Parathyroid adenoma (tissue), 2 donors: Measurements from ENCODE around the gene PIGR.

Source experiments
- H2AFZ ChIP-seq: fragments of 300-600 bp; sonication (generic); one replicate; pipeline ENCODE4 v1.7.0; 2017; ENCODE audit warnings: antibody characterized with exemption, mild to moderate bottlenecking
- H3K27ac ChIP-seq: fragments of 300-600 bp; sonication (generic); one replicate; pipeline ENCODE4 v1.7.0; 2017
- H3K27me3 ChIP-seq: fragments of 300-600 bp; sonication (generic); one replicate; pipeline ENCODE4 v1.7.0; 2017; ENCODE audit warnings: low read length; ENCODE audit not compliant: control insufficient read depth, insufficient read depth
- H3K36me3 ChIP-seq: fragments of 300-600 bp; sonication (generic); one replicate; pipeline ENCODE4 v1.7.0; 2017; ENCODE audit warnings: low read length; ENCODE audit not compliant: control insufficient read depth, insufficient read depth
- H3K4me1 ChIP-seq: fragments of 300-600 bp; sonication (generic); one replicate; pipeline ENCODE4 v1.7.0; 2017; ENCODE audit warnings: control low read depth
- H3K4me2 ChIP-seq: fragments of 300-600 bp; sonication (generic); one replicate; pipeline ENCODE4 v1.7.0; 2017; ENCODE audit warnings: low read length
- H3K4me3 ChIP-seq: fragments of 300-600 bp; sonication (generic); one replicate; pipeline ENCODE4 v1.7.0; 2017; ENCODE audit warnings: low read depth, low read length
- H3K79me2 ChIP-seq: fragments of 300-600 bp; sonication (generic); one replicate; pipeline ENCODE4 v1.7.0; 2017; ENCODE audit warnings: control low read depth
- H3K9ac ChIP-seq: fragments of 300-600 bp; sonication (generic); one replicate; pipeline ENCODE4 v1.7.0; 2017; ENCODE audit warnings: mild to moderate bottlenecking
- H3K9me3 ChIP-seq: fragments of 300-600 bp; sonication (generic); one replicate; pipeline ENCODE4 v1.7.0; 2017; ENCODE audit warnings: low read length; ENCODE audit not compliant: control insufficient read depth
- CTCF ChIP-seq: fragments of 300-600 bp; sonication (generic); IDR thresholded peaks from one replicate; pipeline ENCODE4 v1.7.0; 2017; ENCODE audit warnings: antibody characterized with exemption, mild to moderate bottlenecking
- donor health status: primary hyperparathyroidism.

PIGR gene

GRCh38 chr1:206933333-206933945 lies 12.8 kb downstream of the PIGR start:
- H2AFZ ChIP-seq = no peak overlapping the region
- no peak overlapping the region for H3K27ac ChIP-seq
- no peak overlapping the region for H3K4me3 ChIP-seq
- H3K36me3 ChIP-seq = no peaks in the 10 kb centered on the region
- no peaks in the 10 kb centered on the region for H3K27me3 ChIP-seq
- H3K4me2 ChIP-seq = no peak overlapping the region
- H3K79me2 ChIP-seq = no peaks in the 10 kb centered on the region
- no peak for TF ChIP-seq CTCF
- H3K9ac ChIP-seq = no peak overlapping the region
- H3K9me3 ChIP-seq = no peaks in the 10 kb centered on the region
- H3K4me1 ChIP-seq = no peaks in the 10 kb centered on the region

- H3K4me1 ChIP-seq = no peaks in the 10 kb centered on the region
- no peak overlapping the region for H3K4me3 ChIP-seq
- no peak overlapping the region for H3K9ac ChIP-seq
- no peak overlapping the region for H2AFZ ChIP-seq
- H3K27ac ChIP-seq = no peak overlapping the region
- no peaks in the 10 kb centered on the region for H3K27me3 ChIP-seq
- H3K9me3 ChIP-seq = no peaks in the 10 kb centered on the region
- H3K36me3 ChIP-seq = no peaks in the 10 kb centered on the region
- TF ChIP-seq CTCF = no peak
- no peak overlapping the region for H3K4me2 ChIP-seq
- H3K79me2 ChIP-seq = no peaks in the 10 kb centered on the region
These were observed 14.1 kb downstream of the PIGR start for GRCh38 chr1:206932177-206932576.

- Histone ChIP-seq H2AFZ (no peak overlapping the region), H3K27me3 (no peaks in the 10 kb centered on the region), H3K4me2 (no peak overlapping the region), H3K27ac (no peak overlapping the region), H3K79me2 (no peaks in the 10 kb centered on the region), H3K9ac (no peak overlapping the region), H3K9me3 (no peaks in the 10 kb centered on the region), H3K36me3 (no peaks in the 10 kb centered on the region), H3K4me3 (no peak overlapping the region), H3K4me1 (no peaks in the 10 kb centered on the region)
- TF ChIP-seq CTCF = no peak
These were observed 14.6 kb downstream of the PIGR start for GRCh38 chr1:206931709-206932108.

GRCh38 chr1:206930210-206930798 lies 16.0 kb downstream of the PIGR start:
- Histone ChIP-seq H3K4me2 (no peak overlapping the region), H3K27ac (no peak overlapping the region), H2AFZ (no peak overlapping the region), H3K79me2 (no peaks in the 10 kb centered on the region), H3K9ac (no peak overlapping the region), H3K4me3 (no peak overlapping the region), H3K27me3 (no peaks in the 10 kb centered on the region), H3K36me3 (no peaks in the 10 kb centered on the region), H3K4me1 (no peaks in the 10 kb centered on the region), H3K9me3 (no peaks in the 10 kb centered on the region)
- no peak for TF ChIP-seq CTCF

DNA sequence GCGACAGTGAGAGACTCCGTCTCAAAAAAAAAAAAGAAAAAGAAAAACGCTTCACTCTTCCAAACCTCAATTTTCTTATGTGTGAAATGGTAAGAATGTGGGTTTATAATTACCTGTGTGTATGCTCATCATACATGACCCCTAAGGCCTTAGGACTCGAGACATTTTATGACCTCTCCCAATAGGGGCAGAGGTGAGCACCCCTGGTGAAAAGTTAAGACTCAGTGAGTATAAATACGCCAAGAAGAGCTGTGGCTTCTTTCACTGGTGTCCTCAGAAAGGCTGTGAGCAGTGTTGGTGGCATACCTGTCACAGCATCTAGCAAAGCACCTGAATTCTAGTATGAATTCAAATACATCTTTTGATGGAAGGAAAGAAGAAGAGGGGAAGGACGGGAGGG lies 16.7 kb downstream of the PIGR start:
- TF ChIP-seq CTCF = no peak
- no peak overlapping the region for H3K27ac ChIP-seq
- no peak overlapping the region for H3K4me3 ChIP-seq
- no peak overlapping the region for H2AFZ ChIP-seq
- H3K27me3 ChIP-seq = no peaks in the 10 kb centered on the region
- H3K9me3 ChIP-seq = no peaks in the 10 kb centered on the region
- no peaks in the 10 kb centered on the region for H3K79me2 ChIP-seq
- H3K9ac ChIP-seq = no peak overlapping the region
- H3K4me2 ChIP-seq = no peak overlapping the region
- no peaks in the 10 kb centered on the region for H3K4me1 ChIP-seq
- H3K36me3 ChIP-seq = no peaks in the 10 kb centered on the region
